GM23338 (cell line): Measurements from ENCODE around the gene JDP2.

ENCODE experiments used
- CREB1 ChIP-seq: fragments of 250-450 bp; sonication (Bioruptor Pico); IDR thresholded peaks from 2 replicates; pipeline ENCODE4 v1.5.0; 2020; ENCODE audit warnings: low read depth, mild to moderate bottlenecking, moderate library complexity
- CTCF ChIP-seq, 2 experiments: fragments of 200-600 bp in 1 of 2; sonication (generic) in 1 of 2; conservative IDR thresholded peaks; 2 replicates each; pipeline versions ENCODE4 v1.5.1 to v1.6.1; 2016 to 2017; ENCODE audit warnings: antibody characterized with exemption in 2 of 2, low read depth in 2 of 2, mild to moderate bottlenecking in 2 of 2, moderate library complexity in 1 of 2
- ETS1 ChIP-seq: IDR thresholded peaks from 2 replicates; pipeline ENCODE4 v1.6.1; 2016; ENCODE audit warnings: antibody characterized with exemption
- EZH2 ChIP-seq: fragments of 200-600 bp; sonication (generic); IDR thresholded peaks from one replicate; pipeline ENCODE4 v1.8.0; 2017; ENCODE audit warnings: antibody characterized with exemption, mild to moderate bottlenecking, low read depth; ENCODE audit not compliant: unreplicated experiment
- EZH2phosphoT487 ChIP-seq: fragments of 200-600 bp; sonication (generic); IDR thresholded peaks from one replicate; pipeline ENCODE4 v1.8.1; 2018; ENCODE audit warnings: antibody characterized with exemption; ENCODE audit not compliant: unreplicated experiment
- JUNB ChIP-seq: IDR thresholded peaks from one replicate; pipeline ENCODE4 v1.6.1; 2016; ENCODE audit warnings: antibody characterized with exemption; ENCODE audit not compliant: unreplicated experiment
- NANOG ChIP-seq: IDR thresholded peaks from 2 replicates; pipeline ENCODE4 v1.6.1; 2016; ENCODE audit warnings: antibody characterized with exemption, borderline replicate concordance
- POLR2AphosphoS5 ChIP-seq: IDR thresholded peaks from 2 replicates; pipeline ENCODE4 v1.6.1; 2016; ENCODE audit warnings: antibody characterized with exemption, low read depth
- REST ChIP-seq: IDR thresholded peaks from one replicate; pipeline ENCODE4 v1.6.1; 2018; ENCODE audit warnings: antibody characterized with exemption; ENCODE audit not compliant: unreplicated experiment
- STAT1 ChIP-seq: IDR thresholded peaks from one replicate; pipeline ENCODE4 v1.6.1; 2016; ENCODE audit warnings: antibody characterized with exemption; ENCODE audit not compliant: unreplicated experiment
- ZNF114 ChIP-seq: fragments of 250-450 bp; sonication (Bioruptor Pico); IDR thresholded peaks from 2 replicates; pipeline ENCODE4 v1.5.0; 2020; ENCODE audit warnings: mild to moderate bottlenecking, moderate library complexity
- ZNF331 ChIP-seq: fragments of 250-450 bp; sonication (Bioruptor Pico); IDR thresholded peaks from 2 replicates; pipeline ENCODE4 v1.5.0; 2020; ENCODE audit warnings: low read depth, mild to moderate bottlenecking, moderate library complexity
- ZNF462 ChIP-seq: fragments of 250-450 bp; sonication (Bioruptor Pico); IDR thresholded peaks from 2 replicates; pipeline ENCODE4 v1.5.0; 2020; ENCODE audit warnings: mild to moderate bottlenecking, moderate library complexity

- TF ChIP-seq EZH2 (no peak), POLR2AphosphoS5 (no peak), CTCF (conservative IDR thresholded peaks at IDR 0.05; ENCODE audit: low read depth in 2 of 2) (no peak), CREB1 (CRISPR knock-in tag) (no peak), ZNF331 (CRISPR knock-in tag) (no peak), EZH2phosphoT487 (no peak), STAT1 (no peak), REST (no peak), NANOG (no peak), JUNB (no peak), ZNF462 (CRISPR knock-in tag) (no peak), ETS1 (no peak), ZNF114 (no peak)
Measured at GRCh38 chr14:75441728-75442127, 13.9 kb downstream of the JDP2 start.
